ENCODE measurements around the gene NCS1. TPM values are rescaled to one million over a fixed set of nuclear protein-coding genes. Genes with fewer than 3 reads are reported as not detected.

The NCS1 gene
- total and polyA plus RNA-seq, 9 of the 15 experiments (the other 6 are each of a cell fraction or from before 2014, with no cell fraction given), result 0.28 to 27.0 (median 9.6) TPM

- TF ChIP-seq TSHZ1 (CRISPR knock-in tag; IDR thresholded peaks at IDR 0.05), result no peak
- TF ChIP-seq TFE3 (CRISPR knock-in tag; IDR thresholded peaks at IDR 0.05), result no peak
- no peak for TF ChIP-seq CBFB (CRISPR knock-in tag; IDR thresholded peaks at IDR 0.05)
- TF ChIP-seq RAD21 (CRISPR knock-in tag; conservative IDR thresholded peaks at IDR 0.05 in 1 of 2, IDR thresholded peaks at IDR 0.05 in 1 of 2), result 0 out of 4 replicates have a peak, but pooled peaks of 1 of the 2 experiments have one; percentile 9
- no peak for TF ChIP-seq ZNF398 (CRISPR knock-in tag; IDR thresholded peaks at IDR 0.05)
- TF ChIP-seq DIDO1 (tag; IDR thresholded peaks at IDR 0.05; ENCODE audit: low read depth), result no peak
- peak; percentile 49 for TF ChIP-seq ATF3 (IDR thresholded peaks at IDR 0.05)
- no peak for TF ChIP-seq ATF3 (CRISPR knock-in tag; conservative IDR thresholded peaks at IDR 0.05)
- TF ChIP-seq POLR2AphosphoS2 (IDR thresholded peaks at IDR 0.05; ENCODE audit: low read length), result no peak
- TF ChIP-seq BDP1 (IDR thresholded peaks at IDR 0.05; ENCODE audit: insufficient read depth, insufficient read length), result no peak
- TF ChIP-seq SETDB1 (IDR thresholded peaks at IDR 0.05; ENCODE audit: low read length), result no peak
- TF ChIP-seq CREB3L1 (IDR thresholded peaks at IDR 0.05; ENCODE audit: borderline replicate concordance, low read depth), result no peak
- no peak for TF ChIP-seq TBL1XR1 (IDR thresholded peaks at IDR 0.05; ENCODE audit: low read length in 2 of 2)
- no peak for TF ChIP-seq CBX2 (IDR thresholded peaks at IDR 0.05; ENCODE audit: insufficient read depth, low read length, poor library complexity, severe bottlenecking)
These were observed 4.3 kb upstream of the NCS1 start (continued) for GRCh38 chr9:130167927-130168326.

All from K562 (cell line).